WTC11 (cell line): Measurements from ENCODE around the gene CHIA. TPM values are rescaled to one million over a fixed set of nuclear protein-coding genes. Genes with fewer than 3 reads are reported as not detected.

Experiments used
- ATAC-seq: fragments of 200-7000 bp; cut with Tn5 transposase; 2 replicates; pipeline ENCODE4 v1.10.0; 2021; ENCODE audit warnings: mild to moderate bottlenecking, moderate library complexity
- CTCF ChIA-PET: fragments of 300-600 bp; sonication (Branson Sonifier 250); formaldehyde crosslinking; loops from one replicate; lab custom pipeline; 2021; ENCODE audit warnings: antibody characterized with exemption; lab: Charles Lee
- POLR2A ChIA-PET: fragments of 350-600 bp; sonication (Branson Sonifier 250); formaldehyde crosslinking; loops from one replicate; lab custom pipeline; 2021; ENCODE audit warnings: antibody characterized with exemption; lab: Charles Lee
- DNase-seq: peaks from one replicate; pipeline ENCODE4 v3.0.0; 2021; ENCODE audit warnings: low spot score
- H3K27ac Mint-ChIP-seq: 2 replicates; pipeline ENCODE4 v1.8.0; 2021; ENCODE audit warnings: mixed read lengths
- H3K27me3 Mint-ChIP-seq: 2 replicates; pipeline ENCODE4 v1.8.0; 2021; ENCODE audit warnings: low read depth, mild to moderate bottlenecking, moderate library complexity, mixed read lengths
- H3K36me3 Mint-ChIP-seq: 2 replicates; pipeline ENCODE4 v1.8.0; 2021; ENCODE audit warnings: mixed read lengths
- H3K4me1 Mint-ChIP-seq: 2 replicates; pipeline ENCODE4 v1.8.0; 2022; ENCODE audit warnings: mixed read lengths
- H3K4me3 Mint-ChIP-seq: 2 replicates; pipeline ENCODE4 v1.8.0; 2021; ENCODE audit warnings: mild to moderate bottlenecking, moderate library complexity, mixed read lengths
- H3K9me3 Mint-ChIP-seq: 2 replicates; pipeline ENCODE4 v1.8.0; 2021; ENCODE audit warnings: mixed read lengths
- CTCF ChIP-seq: fragments of 200-600 bp; IDR thresholded peaks from 2 replicates; pipeline ENCODE4 v1.8.0; 2022; ENCODE audit warnings: antibody characterized with exemption
- E2F1 ChIP-seq: sonication (generic); formaldehyde crosslinking; IDR thresholded peaks from 2 replicates; pipeline ENCODE4 v1.8.0; 2022; ENCODE audit warnings: mild to moderate bottlenecking, missing genetic modification reagents
- E2F4 ChIP-seq: sonication (generic); formaldehyde crosslinking; IDR thresholded peaks from 2 replicates; pipeline ENCODE4 v1.8.1; 2022; ENCODE audit warnings: low read depth, mild to moderate bottlenecking, moderate library complexity, missing genetic modification reagents, borderline replicate concordance
- E2F5 ChIP-seq: sonication (generic); formaldehyde crosslinking; IDR thresholded peaks from 2 replicates; pipeline ENCODE4 v1.8.1; 2022; ENCODE audit warnings: mild to moderate bottlenecking, moderate library complexity, missing genetic modification reagents
- ELF4 ChIP-seq: sonication (generic); formaldehyde crosslinking; IDR thresholded peaks from 2 replicates; pipeline ENCODE4 v1.8.1; 2022; ENCODE audit warnings: low read depth, mild to moderate bottlenecking, moderate library complexity, missing genetic modification reagents
- ERG ChIP-seq: fragments of 250-450 bp; sonication (Bioruptor Pico); IDR thresholded peaks from 2 replicates; pipeline ENCODE4 v1.8.0; 2021; ENCODE audit warnings: mild to moderate bottlenecking
- FOXP1 ChIP-seq: sonication (generic); formaldehyde crosslinking; IDR thresholded peaks from 2 replicates; pipeline ENCODE4 v1.8.0; 2022; ENCODE audit warnings: missing genetic modification reagents, mild to moderate bottlenecking, moderate library complexity, borderline replicate concordance
- HMGA2 ChIP-seq: fragments of 250-450 bp; sonication (Bioruptor Pico); IDR thresholded peaks from 2 replicates; pipeline ENCODE4 v1.4.0; 2021; ENCODE audit warnings: mild to moderate bottlenecking, moderate library complexity
- HMGXB4 ChIP-seq: sonication (generic); formaldehyde crosslinking; IDR thresholded peaks from 2 replicates; pipeline ENCODE4 v1.8.1; 2023; ENCODE audit warnings: mild to moderate bottlenecking, moderate library complexity, missing genetic modification reagents
- MXD4 ChIP-seq: fragments of 250-450 bp; sonication (Bioruptor Pico); IDR thresholded peaks from 2 replicates; pipeline ENCODE4 v1.8.0; 2021; ENCODE audit warnings: mild to moderate bottlenecking, moderate library complexity, borderline replicate concordance
- NR1H2 ChIP-seq: sonication (generic); formaldehyde crosslinking; IDR thresholded peaks from 2 replicates; pipeline ENCODE4 v1.9.0; 2021; ENCODE audit warnings: mild to moderate bottlenecking, moderate library complexity, missing genetic modification reagents
- OVOL2 ChIP-seq: fragments of 250-450 bp; sonication (Bioruptor Pico); IDR thresholded peaks from 2 replicates; pipeline ENCODE4 v1.9.0; 2021; ENCODE audit warnings: mild to moderate bottlenecking, borderline replicate concordance
- SMAD3 ChIP-seq: sonication (generic); formaldehyde crosslinking; IDR thresholded peaks from 2 replicates; pipeline ENCODE4 v1.8.0; 2022; ENCODE audit warnings: missing genetic modification reagents, mild to moderate bottlenecking, borderline replicate concordance
- TEAD4 ChIP-seq: sonication (generic); formaldehyde crosslinking; IDR thresholded peaks from 2 replicates; pipeline ENCODE4 v1.8.0; 2022; ENCODE audit warnings: mild to moderate bottlenecking, missing genetic modification reagents
- USF2 ChIP-seq: sonication (generic); formaldehyde crosslinking; IDR thresholded peaks from 2 replicates; pipeline ENCODE4 v1.8.1; 2023; ENCODE audit warnings: mild to moderate bottlenecking, missing genetic modification reagents, moderate library complexity
- ZBTB43 ChIP-seq: sonication (generic); formaldehyde crosslinking; IDR thresholded peaks from 2 replicates; pipeline ENCODE4 v1.8.1; 2023; ENCODE audit warnings: mild to moderate bottlenecking, missing genetic modification reagents
- ZNF219 ChIP-seq: sonication (generic); formaldehyde crosslinking; IDR thresholded peaks from 2 replicates; pipeline ENCODE4 v1.8.0; 2023; ENCODE audit warnings: missing genetic modification reagents, mild to moderate bottlenecking, borderline replicate concordance
- ZNF232 ChIP-seq: sonication (generic); formaldehyde crosslinking; IDR thresholded peaks from 2 replicates; pipeline ENCODE4 v1.8.0; 2022; ENCODE audit warnings: mild to moderate bottlenecking, missing genetic modification reagents
- ZNF425 ChIP-seq: fragments of 250-450 bp; sonication (Bioruptor Pico); conservative IDR thresholded peaks from 2 replicates; pipeline ENCODE4 v1.9.0; 2021; ENCODE audit warnings: mild to moderate bottlenecking
- ZNF512 ChIP-seq: sonication (generic); formaldehyde crosslinking; IDR thresholded peaks from 2 replicates; pipeline ENCODE4 v1.8.1; 2022; ENCODE audit warnings: missing genetic modification reagents, borderline replicate concordance
- total RNA-seq: library from RNA; stranded (reverse); gene quantifications from 3 replicates; pipeline ENCODE4 v1.2.3, GENCODE V29; 2021

CHIA gene
- total RNA-seq, 1 experiment from 2014 or later = not detected

GRCh38 chr1:111274653-111275052 lies 16.0 kb upstream of the CHIA start:
- DNase-seq (no peak), ATAC-seq (no peak)
- CTCF ChIA-PET = no interaction called here

More at GRCh38 chr1:111274653-111275052, 16.0 kb upstream of the CHIA start:
- H3K4me3 Mint-ChIP-seq = no peak overlapping the region
- peaks cover 9% of the 10 kb centered on the region for H3K36me3 Mint-ChIP-seq
- TF ChIP-seq USF2 (no peak), MXD4 (CRISPR knock-in tag) (no peak), ZNF512 (no peak), OVOL2 (CRISPR knock-in tag) (no peak), NR1H2 (no peak), SMAD3 (CRISPR knock-in tag) (no peak), TEAD4 (CRISPR knock-in tag) (no peak), ZNF219 (CRISPR knock-in tag) (no peak), E2F5 (CRISPR knock-in tag) (no peak), ZNF425 (CRISPR knock-in tag) (no peak), CTCF (no peak), HMGXB4 (CRISPR knock-in tag) (no peak), HMGA2 (CRISPR knock-in tag) (no peak), E2F1 (CRISPR knock-in tag) (no peak), ZNF232 (no peak), E2F4 (CRISPR knock-in tag) (no peak), ELF4 (CRISPR knock-in tag) (no peak), ZBTB43 (CRISPR knock-in tag) (no peak), ERG (CRISPR knock-in tag) (no peak), FOXP1 (no peak)
- TF ChIP-seq, all 79 proteins: peak for 0
- POLR2A ChIA-PET = no interaction called here
- peaks cover 24% of the 10 kb centered on the region for H3K4me1 Mint-ChIP-seq
- H3K27ac Mint-ChIP-seq = no peak overlapping the region
- H3K27me3 Mint-ChIP-seq = peaks cover 17% of the 10 kb centered on the region
- peaks cover 26% of the 10 kb centered on the region for H3K9me3 Mint-ChIP-seq
